CD4-positive, alpha-beta T cell treated with Interleukin-17A for 1 hour (primary cell): ENCODE data around the gene STYXL2.

Experiments
- DNase-seq: peaks from one replicate; pipeline ENCODE4 v3.0.0-alpha.2; 2020

Gene STYXL2

DNA sequence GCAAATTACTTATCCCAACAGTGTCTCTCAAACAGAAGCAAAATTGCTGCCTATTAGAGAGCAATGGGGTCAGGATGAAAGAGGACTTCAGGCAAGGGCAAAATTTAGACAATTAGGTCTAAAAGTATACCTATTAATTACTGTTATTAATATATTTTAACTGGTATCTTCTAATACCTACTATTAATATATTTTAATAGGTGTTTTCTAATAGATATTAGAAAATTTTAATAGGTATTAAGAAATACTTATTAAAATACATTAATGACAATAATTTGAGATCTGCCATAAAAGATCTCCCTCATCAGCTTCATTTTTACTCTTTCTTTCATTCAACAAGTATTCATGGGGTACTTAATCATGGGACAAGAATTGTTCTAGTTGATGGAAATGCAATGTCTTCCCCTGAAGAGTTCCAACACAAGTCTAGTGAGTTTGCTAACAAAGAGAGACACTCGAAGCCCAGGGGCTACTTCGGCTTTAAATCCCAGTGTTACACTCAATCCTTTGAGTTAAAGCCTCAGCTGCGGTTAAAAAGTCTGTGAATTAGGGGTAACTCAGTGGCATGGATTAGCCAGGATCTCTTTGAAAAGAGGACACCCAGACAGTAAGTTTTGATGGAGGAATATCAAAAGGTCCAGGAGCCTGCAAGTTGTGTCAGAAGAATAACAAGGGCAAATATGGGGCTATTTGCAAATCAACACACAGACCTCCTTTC lies 44.1 kb downstream of the STYXL2 start:
- no peak for DNase-seq

- no peak for DNase-seq
Measured at GRCh38 chr1:167138703-167139102, 44.8 kb downstream of the STYXL2 start.

GRCh38 chr1:167141963-167142362 lies 48.1 kb downstream of the STYXL2 start:
- no peak for DNase-seq
